ENCODE data around the gene VPS13A. TPM values are rescaled to one million over a fixed set of nuclear protein-coding genes. Genes with fewer than 3 reads are reported as not detected.

VPS13A gene
- total RNA-seq, 2 donors from 2014 or later: 42.5 to 54.4 TPM

DNA sequence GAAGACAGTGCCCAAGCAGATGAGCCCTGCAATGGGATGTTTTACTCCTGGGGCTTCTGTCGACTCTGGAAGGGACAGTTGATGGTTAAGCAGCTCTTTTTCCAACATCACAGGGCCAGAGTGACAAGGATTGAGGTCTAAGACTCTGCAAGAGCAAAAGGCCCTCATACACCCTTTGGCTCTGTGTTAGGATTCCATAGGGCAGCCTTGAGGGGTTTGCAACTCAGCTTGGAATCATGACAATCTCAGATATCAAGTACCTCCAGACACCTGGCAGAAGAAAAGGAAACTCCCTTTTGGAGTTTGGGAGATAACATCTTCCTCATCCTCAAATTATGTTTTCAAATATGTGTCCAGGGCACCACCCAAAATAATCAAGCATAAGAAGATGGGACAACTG, 265.1 kb downstream of the VPS13A start:
- intact Hi-C loops (cut with DNase I): no loop called here
- Histone ChIP-seq H3K4me3 (no peak overlapping the region), H3K4me1 (peaks cover 12% of the 10 kb centered on the region), H3K27me3 (no peaks in the 10 kb centered on the region), H3K36me3 (replicated peaks in 1 of 2; ENCODE audit: insufficient read depth in 1 of 2, low read depth in 2 of 2) (no peaks in the 10 kb centered on the region), H3K9me3 (no peaks in the 10 kb centered on the region), H3K27ac (no peak overlapping the region)
- ATAC-seq: no peak
- no peak for DNase-seq
- TF ChIP-seq, protein P1, sequence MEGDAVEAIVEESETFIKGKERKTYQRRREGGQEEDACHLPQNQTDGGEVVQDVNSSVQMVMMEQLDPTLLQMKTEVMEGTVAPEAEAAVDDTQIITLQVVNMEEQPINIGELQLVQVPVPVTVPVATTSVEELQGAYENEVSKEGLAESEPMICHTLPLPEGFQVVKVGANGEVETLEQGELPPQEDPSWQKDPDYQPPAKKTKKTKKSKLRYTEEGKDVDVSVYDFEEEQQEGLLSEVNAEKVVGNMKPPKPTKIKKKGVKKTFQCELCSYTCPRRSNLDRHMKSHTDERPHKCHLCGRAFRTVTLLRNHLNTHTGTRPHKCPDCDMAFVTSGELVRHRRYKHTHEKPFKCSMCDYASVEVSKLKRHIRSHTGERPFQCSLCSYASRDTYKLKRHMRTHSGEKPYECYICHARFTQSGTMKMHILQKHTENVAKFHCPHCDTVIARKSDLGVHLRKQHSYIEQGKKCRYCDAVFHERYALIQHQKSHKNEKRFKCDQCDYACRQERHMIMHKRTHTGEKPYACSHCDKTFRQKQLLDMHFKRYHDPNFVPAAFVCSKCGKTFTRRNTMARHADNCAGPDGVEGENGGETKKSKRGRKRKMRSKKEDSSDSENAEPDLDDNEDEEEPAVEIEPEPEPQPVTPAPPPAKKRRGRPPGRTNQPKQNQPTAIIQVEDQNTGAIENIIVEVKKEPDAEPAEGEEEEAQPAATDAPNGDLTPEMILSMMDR (IDR thresholded peaks at IDR 0.05): no peak
- TF ChIP-seq POLR2A (IDR thresholded peaks at IDR 0.05): no peak
- WGBS, 2 donors: 87 to 96% methylated on average over 1 of the region's 1 CpG

DNA sequence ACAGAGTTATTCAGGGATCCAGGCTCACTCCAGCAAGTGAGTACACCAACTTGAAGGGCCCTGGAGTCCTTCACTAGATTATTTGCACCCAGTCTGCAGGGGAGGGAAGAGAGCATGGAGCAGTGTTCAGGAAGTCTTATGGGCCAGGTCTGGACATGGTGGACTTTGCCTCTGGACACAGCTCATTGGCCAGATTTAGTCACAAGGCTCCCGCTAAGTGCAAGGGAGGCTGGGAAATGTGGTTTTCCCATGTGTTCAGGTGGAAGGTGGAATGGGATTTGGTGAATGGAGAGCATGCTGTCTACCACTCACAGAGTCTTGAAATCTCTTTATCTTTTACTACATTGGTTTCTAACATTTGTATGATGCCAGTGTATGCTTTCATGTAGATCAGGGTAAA, 270.3 kb downstream of the VPS13A start:
- intact Hi-C loops (cut with DNase I): no loop called here
- no peaks in the 10 kb centered on the region for H3K36me3 ChIP-seq (replicated peaks in 1 of 2; ENCODE audit: insufficient read depth in 1 of 2, low read depth in 2 of 2)
- no peak overlapping the region for H3K27ac ChIP-seq
- peaks cover 10% of the 10 kb centered on the region for H3K4me1 ChIP-seq
- DNase-seq (no peak), ATAC-seq (no peak)
- H3K4me3 ChIP-seq: no peak overlapping the region
- TF ChIP-seq, protein P1 (IDR thresholded peaks at IDR 0.05): no peak
- TF ChIP-seq POLR2A (IDR thresholded peaks at IDR 0.05): no peak
- WGBS, 2 donors: 100% methylated on average over 1 of the region's 1 CpG
- no peaks in the 10 kb centered on the region for H3K9me3 ChIP-seq
- no peaks in the 10 kb centered on the region for H3K27me3 ChIP-seq

DNA sequence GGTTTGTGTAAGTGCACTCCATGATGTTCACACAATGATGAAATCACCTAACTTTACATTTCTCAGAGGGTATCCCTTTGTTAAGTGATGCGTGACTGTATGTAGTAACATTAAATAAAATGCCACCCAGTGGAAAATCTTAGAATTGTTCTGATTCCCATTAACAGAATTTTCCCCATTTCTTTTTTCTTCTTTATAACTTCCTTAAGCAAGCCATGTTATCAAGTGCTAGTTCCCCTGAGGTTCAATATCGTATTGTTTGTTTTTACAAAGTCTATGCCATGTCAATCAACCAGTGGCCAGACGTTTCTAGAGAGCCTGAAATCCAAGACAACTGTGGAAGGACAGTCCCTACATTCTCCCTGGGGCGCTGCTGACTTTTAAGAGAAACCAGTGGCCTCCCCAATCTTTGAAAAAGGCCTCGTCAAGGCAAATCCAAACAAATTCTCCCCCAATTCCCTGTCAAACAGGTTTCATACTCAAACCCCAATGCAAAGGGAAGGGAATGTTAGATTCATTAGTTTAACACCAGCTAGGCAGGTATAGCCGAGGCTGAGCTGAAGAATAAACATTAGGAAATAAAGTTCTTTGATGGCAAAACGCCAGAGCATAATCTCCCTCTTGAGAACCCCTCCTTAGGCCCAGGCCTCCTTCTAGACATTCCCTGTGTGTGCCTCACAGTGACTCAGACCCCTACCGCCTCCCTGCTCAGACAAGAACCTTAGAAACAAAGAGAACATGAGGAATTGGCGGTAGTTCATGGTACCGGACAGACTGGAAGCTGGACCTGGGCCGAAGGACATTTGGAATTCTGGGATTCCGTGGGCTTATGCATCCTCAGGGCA, 272.1 kb downstream of the VPS13A start:
- TF ChIP-seq, protein P1 (IDR thresholded peaks at IDR 0.05): peak in 1 of 7 experiments; percentile 27
- no peak for TF ChIP-seq POLR2A (IDR thresholded peaks at IDR 0.05)
- Histone ChIP-seq H3K4me3 (no peak overlapping the region), H3K27ac (no peak overlapping the region), H3K36me3 (replicated peaks in 1 of 2; ENCODE audit: insufficient read depth in 1 of 2, low read depth in 2 of 2) (no peaks in the 10 kb centered on the region), H3K9me3 (no peaks in the 10 kb centered on the region), H3K4me1 (peaks cover 10% of the 10 kb centered on the region), H3K27me3 (no peaks in the 10 kb centered on the region)
- WGBS, 2 donors: 62 to 64% methylated on average over 12 of the region's 12 CpGs
- no peak for DNase-seq
- ATAC-seq: no peak
- intact Hi-C loops (cut with DNase I): loop anchor here (10.0 kb wide), 1 partner anchor 305 kb away; no protein-coding TSS in a partner anchor

DNA sequence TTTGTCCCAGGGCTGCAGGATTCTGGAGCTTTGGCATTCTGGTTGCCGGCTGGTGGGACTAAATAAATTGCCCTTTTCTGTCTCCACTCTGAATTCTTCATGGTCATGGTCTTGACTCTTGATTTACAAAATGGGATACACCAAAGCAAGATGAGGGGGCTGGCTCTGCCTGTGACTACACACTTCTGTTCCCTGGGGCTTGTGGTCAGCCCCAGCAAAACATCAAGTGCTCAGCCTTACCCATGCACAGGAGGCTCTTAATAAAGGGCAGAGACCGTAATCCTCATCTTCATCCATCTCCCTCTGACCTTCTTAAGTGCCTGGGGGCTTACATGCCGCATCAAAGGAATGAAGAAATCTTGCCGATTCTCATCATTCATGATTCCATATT, 272.7 kb downstream of the VPS13A start:
- no peak for TF ChIP-seq POLR2A (IDR thresholded peaks at IDR 0.05)
- TF ChIP-seq, protein P1 (IDR thresholded peaks at IDR 0.05): no peak
- intact Hi-C loops (cut with DNase I): loop anchor here (10.0 kb wide), 1 partner anchor 305 kb away; no protein-coding TSS in a partner anchor
- peaks cover 10% of the 10 kb centered on the region for H3K4me1 ChIP-seq
- H3K4me3 ChIP-seq: no peak overlapping the region
- H3K36me3 ChIP-seq (replicated peaks in 1 of 2; ENCODE audit: insufficient read depth in 1 of 2, low read depth in 2 of 2): no peaks in the 10 kb centered on the region
- DNase-seq: no peak
- no peaks in the 10 kb centered on the region for H3K27me3 ChIP-seq
- no peak overlapping the region for H3K27ac ChIP-seq
- no peak for ATAC-seq
- H3K9me3 ChIP-seq: no peaks in the 10 kb centered on the region
- 99% methylated on average over 4 of the region's 4 CpGs for WGBS, 2 donors
